GM19035 (cell line): ENCODE results near the gene LCE1F.

Source experiments
- ATAC-seq: cut with Tn5 transposase; IDR thresholded peaks from one replicate; pipeline ENCODE4 v1.9.1; 2021; ENCODE audit not compliant: unreplicated experiment

LCE1F gene

DNA sequence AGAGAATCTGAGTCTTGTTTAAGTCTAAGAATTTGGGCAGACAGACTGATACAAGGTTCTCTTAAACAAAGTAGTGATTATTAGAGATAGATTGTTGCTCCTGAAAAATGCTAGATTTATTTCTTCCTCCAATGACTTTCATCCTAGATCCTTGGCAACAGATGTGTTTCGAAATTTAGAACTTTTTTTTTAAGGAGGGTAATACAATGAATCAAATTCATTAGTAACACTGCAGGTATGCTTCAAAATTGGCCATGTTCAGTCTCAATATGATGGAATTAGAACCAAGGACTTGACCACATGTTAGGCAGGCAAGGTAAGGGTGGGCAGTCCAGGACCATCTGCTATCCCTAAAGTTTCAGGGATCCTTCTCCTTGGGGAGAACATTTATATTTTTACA lies 4.5 kb upstream of the LCE1F start:
- no peak for ATAC-seq

DNA sequence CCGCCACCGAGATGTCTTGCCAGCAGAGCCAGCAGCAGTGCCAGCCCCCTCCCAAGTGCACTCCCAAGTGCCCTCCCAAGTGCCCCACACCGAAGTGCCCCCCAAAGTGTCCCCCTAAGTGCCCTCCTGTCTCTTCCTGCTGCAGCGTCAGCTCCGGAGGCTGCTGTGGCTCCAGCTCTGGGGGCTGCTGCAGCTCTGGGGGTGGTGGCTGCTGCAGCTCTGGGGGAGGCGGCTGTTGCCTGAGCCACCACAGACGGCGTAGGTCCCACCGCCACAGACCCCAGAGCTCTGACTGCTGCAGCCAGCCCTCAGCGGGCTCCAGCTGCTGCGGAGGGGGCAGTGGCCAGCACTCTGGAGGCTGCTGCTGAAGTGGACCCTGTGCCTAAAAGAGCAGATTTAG lies 1.4 kb downstream of the LCE1F start:
- ATAC-seq: no peak

DNA sequence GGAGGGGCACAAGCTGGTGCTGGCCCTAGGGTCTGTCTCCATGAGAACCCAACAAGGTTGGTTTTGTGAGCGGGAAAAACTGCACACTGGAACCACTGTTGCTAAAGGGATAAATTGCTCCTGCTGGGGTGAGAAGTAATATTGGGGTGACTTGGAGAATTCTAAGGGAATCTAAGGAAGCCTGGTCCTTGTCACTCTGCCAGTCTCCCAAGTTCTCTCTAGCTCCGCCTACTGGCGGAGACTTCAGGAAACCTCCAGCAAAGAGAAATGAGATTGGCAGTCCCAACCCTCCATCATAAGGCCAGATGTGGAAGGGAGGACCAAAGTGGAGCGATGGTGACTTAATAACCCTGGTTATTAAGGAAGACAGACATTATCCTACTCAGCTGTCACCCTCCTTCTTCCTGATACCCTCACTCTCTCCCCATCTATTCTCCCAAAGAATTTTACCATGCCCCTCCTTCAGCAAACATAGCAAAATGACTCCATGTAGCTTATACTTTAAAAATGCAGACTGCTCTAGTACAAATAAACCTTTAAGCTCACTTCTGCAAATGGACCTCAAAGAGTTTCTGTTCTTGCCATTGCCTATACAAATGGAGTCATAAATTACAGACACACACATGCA lies 2.7 kb downstream of the LCE1F start:
- ATAC-seq: no peak

DNA sequence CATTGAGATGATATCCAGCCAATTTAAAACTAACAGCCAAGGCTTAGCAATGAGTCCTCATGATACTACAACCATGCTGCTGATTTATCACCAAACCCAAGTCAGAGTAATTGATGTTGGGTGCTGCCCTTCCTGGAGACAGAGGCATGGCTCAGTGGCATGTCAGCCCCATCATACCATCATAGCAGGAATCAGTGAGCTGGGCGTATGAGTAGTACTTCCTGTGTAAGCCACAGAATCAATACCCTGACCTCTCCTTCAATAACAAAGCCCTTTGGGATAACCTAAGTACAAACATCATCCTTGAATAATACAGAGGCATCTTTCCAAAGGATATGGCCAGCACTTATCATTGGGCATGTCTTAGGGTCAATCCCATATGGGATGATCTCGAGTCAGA lies 8.2 kb downstream of the LCE1F start:
- ATAC-seq: no peak

DNA sequence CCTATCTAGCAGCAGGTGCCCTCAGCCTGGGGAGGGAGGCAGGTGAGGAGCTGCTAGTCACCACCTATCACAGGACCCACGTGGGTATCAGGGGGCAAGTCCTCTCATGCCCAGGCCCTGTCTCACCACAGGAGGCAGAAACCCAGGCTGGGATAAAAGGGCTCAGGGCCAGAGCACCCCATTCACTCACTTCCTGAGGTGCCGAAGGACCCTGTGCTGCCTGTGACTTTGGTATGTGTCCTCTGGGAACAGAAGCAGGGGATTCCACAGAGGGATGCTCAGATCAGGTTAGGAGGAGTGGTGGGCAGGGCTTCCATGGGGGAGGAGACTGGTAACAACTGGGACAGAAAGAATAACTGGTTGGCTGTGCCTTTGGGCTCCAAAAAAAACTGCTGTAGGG lies 11.1 kb downstream of the LCE1F start, which contains the start of gene LCE1E:
LCE1E (plus strand) TSS at position 181 of the 400 bp plus-strand sequence. CDS start 1,043 bp downstream, outside the sequence.
- no peak for ATAC-seq

DNA sequence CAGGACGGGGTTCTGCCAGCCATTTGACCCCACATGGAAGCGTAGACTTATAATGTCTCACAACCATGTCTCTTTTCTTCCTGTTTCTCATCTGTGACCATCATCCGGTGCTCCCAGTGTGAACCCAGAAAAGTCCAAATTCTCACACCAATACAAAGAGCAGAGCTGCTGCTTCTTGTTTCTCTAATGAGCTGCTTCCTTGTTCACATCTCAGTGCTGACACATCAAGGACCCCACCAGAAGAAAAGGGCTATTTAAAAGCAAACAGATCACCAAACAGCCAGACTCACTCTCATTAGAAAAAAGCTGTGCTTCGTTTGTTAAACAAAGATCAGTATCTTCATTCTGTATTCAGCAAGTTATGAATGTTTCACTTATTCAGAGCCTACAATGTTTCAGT lies 20.7 kb downstream of the LCE1F start:
- ATAC-seq: no peak

DNA sequence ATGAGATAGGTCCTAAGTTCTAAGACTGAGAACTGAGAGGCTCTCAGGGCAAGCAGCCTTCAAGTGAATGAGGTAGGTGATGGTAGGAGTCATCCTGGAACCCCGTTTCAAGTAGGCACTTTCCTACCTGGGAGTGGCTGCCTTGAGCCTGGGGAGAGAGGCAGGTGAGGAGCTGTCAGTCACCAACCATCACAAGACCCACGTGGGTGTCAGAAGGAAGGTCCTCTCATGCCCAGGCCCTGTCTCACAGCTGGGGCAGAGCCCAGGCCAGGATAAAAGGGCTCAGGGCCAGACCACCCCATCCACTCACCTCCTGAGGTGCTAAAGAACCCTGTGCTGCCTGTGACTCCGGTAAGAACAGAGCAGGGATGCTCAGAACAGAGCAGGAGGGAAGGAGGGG lies 21.5 kb downstream of the LCE1F start, which contains the start of gene LCE1D:
LCE1D (plus strand) TSS at position 301 of the 400 bp plus-strand sequence. CDS start 1,074 bp downstream, outside the sequence.
- ATAC-seq: no peak

DNA sequence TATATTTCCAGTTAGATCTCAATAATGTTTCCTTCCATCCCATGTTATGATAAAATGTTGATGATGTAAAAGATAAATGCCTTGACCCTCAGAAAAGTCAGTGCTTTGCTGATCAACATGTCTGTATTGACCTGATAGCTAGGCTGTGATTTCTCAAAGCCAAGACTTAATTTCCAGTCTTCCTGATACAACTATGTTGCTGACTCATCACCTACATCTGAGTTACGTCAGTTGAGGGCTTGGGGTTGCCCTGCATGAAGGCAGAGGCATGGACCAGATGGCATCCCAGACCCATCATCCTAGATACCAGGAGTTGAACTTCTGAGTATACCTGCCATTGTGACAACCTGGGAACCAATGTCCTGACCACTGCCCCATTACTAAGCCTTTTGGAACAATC lies 26.4 kb downstream of the LCE1F start:
- no peak for ATAC-seq

DNA sequence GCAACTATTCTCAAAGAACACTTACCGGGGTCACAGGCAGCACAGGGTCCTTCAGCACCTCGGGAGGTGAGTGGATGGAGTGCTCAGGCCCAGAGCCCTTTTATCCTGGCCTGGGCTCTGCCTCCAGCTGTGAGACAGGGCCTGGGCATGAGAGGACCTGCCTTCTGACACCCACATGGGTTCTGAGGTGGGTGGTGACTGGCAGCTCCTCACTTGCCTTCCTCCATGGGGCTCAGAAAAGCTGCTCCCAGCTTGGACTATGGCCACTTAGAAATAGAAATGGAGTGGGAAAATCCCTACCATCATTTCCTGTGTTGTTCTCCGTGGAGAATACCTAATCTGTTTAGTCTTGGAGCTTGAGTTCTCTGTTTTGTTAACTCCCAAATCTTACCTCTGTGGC lies 31.6 kb downstream of the LCE1F start, which contains the start of gene LCE1C:
LCE1C (minus strand) TSS at position 76 of the 400 bp plus-strand sequence. CDS start 1,173 bp downstream, outside the sequence.
- no peak for ATAC-seq

DNA sequence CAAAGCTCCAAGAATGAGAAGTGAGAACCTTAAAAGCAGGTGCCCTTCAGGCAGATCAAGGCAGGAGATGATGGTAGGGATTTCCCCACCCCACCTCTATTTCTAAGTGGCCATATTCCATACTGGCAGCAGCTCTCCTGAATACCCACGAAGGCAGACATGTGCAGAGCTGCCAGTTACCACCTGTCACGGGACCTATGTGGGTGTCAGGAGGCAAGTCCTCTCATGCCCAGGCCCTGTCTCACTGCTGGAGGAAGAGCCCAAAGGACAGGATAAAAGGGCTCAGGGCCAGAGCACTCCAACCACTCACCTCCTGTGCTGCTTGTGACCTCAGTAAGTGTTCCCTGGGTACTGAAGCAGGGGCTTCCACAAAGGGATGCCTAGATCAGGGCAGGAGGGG lies 36.1 kb downstream of the LCE1F start:
- no peak for ATAC-seq

DNA sequence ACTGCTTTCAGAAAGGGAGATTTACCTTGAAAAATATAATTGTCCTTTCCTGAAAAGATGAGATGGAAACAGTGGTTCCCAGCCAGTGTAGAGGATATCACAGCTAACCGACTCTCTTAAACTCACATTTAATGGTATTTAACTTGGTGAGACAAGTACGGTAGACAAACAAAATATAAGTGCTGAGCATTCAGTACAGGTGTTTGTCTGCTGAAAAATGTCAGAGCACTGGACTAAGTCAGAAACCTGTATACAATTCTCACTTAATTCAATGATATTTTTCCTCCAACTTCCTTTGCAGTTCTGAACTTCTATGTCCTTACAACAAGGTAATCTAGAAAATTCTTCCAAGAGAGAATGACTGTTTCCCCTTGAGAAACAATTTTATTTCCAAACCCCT lies 36.7 kb downstream of the LCE1F start, which contains the start of gene LCE1B:
LCE1B (plus strand) TSS at position 301 of the 400 bp plus-strand sequence. CDS start 476 bp downstream, outside the sequence.
- ATAC-seq: no peak

DNA sequence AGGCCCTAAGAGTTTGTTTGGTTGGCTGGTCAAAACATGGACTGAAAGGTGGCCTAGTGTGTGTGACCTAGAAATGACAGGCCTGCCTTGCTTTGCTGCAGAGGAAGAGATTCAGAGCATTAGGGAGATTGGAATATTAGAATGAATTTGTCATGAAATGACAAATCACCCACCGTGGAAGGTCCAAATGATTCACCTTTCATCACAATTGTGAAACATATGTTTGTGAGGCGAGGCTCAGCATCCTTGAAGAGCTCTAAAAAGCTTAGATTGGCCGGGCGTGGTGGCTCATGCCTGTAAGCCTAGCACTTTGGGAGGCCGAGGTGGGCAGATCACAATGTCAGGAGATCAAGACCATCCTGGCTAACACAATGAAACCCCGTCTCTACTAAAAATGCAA lies 42.4 kb downstream of the LCE1F start:
- ATAC-seq: no peak

DNA sequence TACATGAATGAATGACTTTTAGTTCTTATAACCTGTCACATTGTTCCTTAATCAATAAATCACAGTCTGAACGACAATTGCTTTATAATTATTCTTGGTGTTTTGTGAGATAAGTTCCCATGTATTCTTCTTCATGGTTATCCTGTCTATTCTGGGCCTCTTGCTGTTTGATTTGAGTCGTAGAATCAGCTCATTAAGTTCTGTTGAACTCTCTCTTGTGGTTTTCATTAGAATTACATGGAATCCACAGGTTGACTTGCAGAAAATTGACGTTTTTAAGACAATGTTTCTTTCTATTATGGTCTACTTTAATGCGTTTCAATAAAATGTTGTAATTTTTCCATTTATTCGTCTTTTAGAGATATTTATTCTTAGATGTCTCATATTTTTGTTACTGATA lies 48.4 kb downstream of the LCE1F start:
- no peak for ATAC-seq

DNA sequence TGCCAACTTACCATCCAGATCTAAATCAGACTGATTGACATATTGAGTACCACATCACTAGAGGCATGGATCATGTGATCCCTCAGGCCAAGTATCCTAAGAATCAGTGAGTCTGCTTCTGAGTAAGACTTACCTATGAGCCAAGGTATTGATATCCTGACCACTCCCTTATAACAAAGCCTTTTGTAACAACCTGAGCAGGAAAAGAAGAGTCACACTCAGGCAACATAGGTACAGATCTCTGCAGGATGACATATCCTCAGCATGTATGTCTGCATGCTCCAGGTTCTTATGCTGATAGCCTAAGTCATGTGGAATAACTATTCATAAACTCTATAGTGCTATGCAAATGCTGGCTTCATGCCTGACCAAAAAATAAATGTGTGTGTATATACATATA lies 50.0 kb downstream of the LCE1F start:
- no peak for ATAC-seq
